Measurements from ENCODE around the gene CDC14A.

The CDC14A gene

GRCh38 chr1:100567062-100567461, 214.8 kb downstream of the CDC14A start:
- no peaks in the 10 kb centered on the region for H3K4me1 Mint-ChIP-seq (ENCODE audit: low read depth)
- H3K27me3 Mint-ChIP-seq: peaks cover 28% of the 10 kb centered on the region
- H3K4me3 Mint-ChIP-seq: no peak overlapping the region
- no peaks in the 10 kb centered on the region for H3K36me3 Mint-ChIP-seq (ENCODE audit: low read depth)
- peaks cover 10% of the 10 kb centered on the region for H3K9me3 Mint-ChIP-seq
- H3K27ac Mint-ChIP-seq: no peak overlapping the region
- DNase-seq: no peak

Data from activated T-cell treated with anti-CD3 and anti-CD28 coated beads, Interleukin-2, amount 50 U/mL, for 24 hours (primary cell).